BE2C (cell line): ENCODE data around the gene MRPS30.
"Not testable (repeated sequence)": the region's sequence is repeated elsewhere in the genome, so short reads cannot be mapped to it uniquely, and the experiment has no call there.

Experiments
- DNase-seq: peaks from one replicate; pipeline ENCODE4 v3.0.0-alpha.2; 2020
- H3K27me3 ChIP-seq: fragments of 250-450 bp; sonication (Bioruptor Pico); 2 replicates; pipeline ENCODE4 v1.5.1; 2020; ENCODE audit warnings: mild to moderate bottlenecking
- H3K36me3 ChIP-seq: fragments of 250-450 bp; sonication (Bioruptor Pico); 2 replicates; pipeline ENCODE4 v1.5.1; 2020; ENCODE audit warnings: mild to moderate bottlenecking
- H3K4me1 ChIP-seq: fragments of 250-450 bp; sonication (Bioruptor Pico); 2 replicates; pipeline ENCODE4 v1.5.1; 2020
- H3K4me3 ChIP-seq: 2 replicates; pipeline ENCODE4 v1.5.1; 2011; ENCODE audit warnings: low read depth, low read length
- H3K9me3 ChIP-seq: fragments of 250-450 bp; sonication (Bioruptor Pico); 2 replicates; pipeline ENCODE4 v1.5.1; 2020
- TF ChIP-seq, protein P1 (sequence below): IDR thresholded peaks from 2 replicates; pipeline ENCODE4 v1.5.1; 2012; ENCODE audit warnings: mild to moderate bottlenecking, low read depth, low read length

Gene MRPS30

DNA sequence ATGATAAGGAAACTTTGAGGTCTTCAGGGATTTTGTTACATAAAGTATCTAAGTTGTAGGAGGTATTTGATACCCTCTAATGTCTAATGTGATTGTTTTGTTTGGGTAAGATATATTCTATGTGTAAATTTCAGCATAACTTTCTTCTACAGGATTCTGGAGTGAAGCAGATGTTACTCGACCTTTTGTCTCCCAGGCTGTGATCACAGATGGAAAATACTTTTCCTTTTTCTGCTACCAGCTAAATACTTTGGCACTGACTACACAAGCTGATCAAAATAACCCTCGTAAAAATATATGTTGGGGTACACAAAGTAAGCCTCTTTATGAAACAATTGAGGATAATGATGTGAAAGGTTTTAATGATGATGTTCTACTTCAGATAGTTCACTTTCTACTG lies 6.0 kb downstream of the MRPS30 start:
- no peak for DNase-seq
- TF ChIP-seq, protein P1, sequence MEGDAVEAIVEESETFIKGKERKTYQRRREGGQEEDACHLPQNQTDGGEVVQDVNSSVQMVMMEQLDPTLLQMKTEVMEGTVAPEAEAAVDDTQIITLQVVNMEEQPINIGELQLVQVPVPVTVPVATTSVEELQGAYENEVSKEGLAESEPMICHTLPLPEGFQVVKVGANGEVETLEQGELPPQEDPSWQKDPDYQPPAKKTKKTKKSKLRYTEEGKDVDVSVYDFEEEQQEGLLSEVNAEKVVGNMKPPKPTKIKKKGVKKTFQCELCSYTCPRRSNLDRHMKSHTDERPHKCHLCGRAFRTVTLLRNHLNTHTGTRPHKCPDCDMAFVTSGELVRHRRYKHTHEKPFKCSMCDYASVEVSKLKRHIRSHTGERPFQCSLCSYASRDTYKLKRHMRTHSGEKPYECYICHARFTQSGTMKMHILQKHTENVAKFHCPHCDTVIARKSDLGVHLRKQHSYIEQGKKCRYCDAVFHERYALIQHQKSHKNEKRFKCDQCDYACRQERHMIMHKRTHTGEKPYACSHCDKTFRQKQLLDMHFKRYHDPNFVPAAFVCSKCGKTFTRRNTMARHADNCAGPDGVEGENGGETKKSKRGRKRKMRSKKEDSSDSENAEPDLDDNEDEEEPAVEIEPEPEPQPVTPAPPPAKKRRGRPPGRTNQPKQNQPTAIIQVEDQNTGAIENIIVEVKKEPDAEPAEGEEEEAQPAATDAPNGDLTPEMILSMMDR: no peak
- Histone ChIP-seq H3K4me1 (no peaks in the 10 kb centered on the region; the same call in 1 of the 2 replicates), H3K27me3 (no peaks in the 10 kb centered on the region), H3K4me3 (no peak overlapping the region), H3K9me3 (no peaks in the 10 kb centered on the region), H3K36me3 (peaks cover 86% of the 10 kb centered on the region)

DNA sequence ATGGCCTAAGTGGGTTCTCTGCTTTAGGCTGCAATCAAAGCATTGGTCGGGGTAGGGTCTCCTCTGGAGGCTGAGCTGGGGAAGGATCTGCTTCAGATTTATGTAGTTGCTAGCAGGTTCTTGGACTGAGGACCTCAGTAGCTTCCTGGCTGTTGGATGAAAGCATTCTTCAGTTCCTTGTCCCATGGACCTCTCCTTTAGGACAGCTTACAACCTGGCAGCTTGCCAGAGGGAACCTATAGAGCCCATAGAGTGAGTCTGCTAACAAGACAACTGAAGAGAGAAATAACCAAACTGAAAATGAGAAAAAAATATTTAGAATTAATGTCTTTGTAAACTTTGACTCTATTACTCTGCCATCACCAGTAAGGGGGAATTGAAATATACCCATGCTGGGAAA lies 12.4 kb downstream of the MRPS30 start:
- Histone ChIP-seq H3K27me3 (no peaks in the 10 kb centered on the region), H3K36me3 (peaks cover 44% of the 10 kb centered on the region), H3K4me1 (no peaks in the 10 kb centered on the region; the same call in 1 of the 2 replicates), H3K9me3 (no peaks in the 10 kb centered on the region), H3K4me3 (no peak overlapping the region)
- DNase-seq: peak; percentile 15
- TF ChIP-seq, protein P1: no peak

DNA sequence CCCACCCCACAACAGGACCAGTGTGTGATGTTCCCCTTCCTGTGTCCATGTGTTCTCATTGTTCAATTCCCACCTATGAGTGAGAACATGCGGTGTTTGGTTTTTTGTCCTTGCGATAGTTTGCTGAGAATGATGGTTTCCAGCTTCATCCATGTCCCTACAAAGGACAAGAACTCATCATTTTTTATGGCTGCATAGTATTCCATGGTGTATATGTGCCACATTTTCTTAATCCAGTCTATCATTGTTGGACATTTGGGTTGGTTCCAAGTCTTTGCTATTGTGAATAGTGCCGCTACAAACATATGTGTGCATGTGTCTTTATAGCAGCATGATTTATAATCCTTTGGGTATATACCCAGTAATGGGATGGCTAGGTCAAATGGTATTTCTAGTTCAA lies 15.9 kb downstream of the MRPS30 start:
- not testable (repeated sequence) for H3K9me3 ChIP-seq, H3K4me1 ChIP-seq, DNase-seq, H3K27me3 ChIP-seq, H3K4me3 ChIP-seq
- H3K36me3 ChIP-seq: peaks cover 15% of the 10 kb centered on the region; the same call in 1 of the 2 replicates

DNA sequence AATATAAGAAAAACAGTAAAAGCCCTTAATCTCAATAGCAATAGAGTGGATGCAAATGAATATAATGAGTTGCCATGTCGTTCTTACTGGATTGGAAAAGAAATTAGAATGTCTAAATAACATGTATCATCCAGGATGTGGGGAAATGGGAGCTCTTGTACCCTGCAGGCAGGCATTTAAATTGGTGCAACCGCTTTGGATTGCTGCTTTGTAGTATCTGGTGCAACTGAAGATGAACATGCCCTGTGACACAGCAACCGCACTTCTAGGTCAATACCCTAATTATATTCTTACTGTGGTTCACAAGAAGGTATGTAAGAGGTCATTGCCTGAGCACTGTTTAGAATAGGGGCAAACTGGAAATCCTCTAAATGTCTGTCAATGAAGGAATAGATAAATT lies 18.9 kb downstream of the MRPS30 start:
- DNase-seq: no peak
- Histone ChIP-seq H3K4me3 (no peak overlapping the region), H3K9me3 (no peaks in the 10 kb centered on the region; the same call in 1 of the 2 replicates), H3K4me1 (no peaks in the 10 kb centered on the region), H3K27me3 (no peaks in the 10 kb centered on the region), H3K36me3 (peaks cover 5% of the 10 kb centered on the region; the same call in 1 of the 2 replicates)
- TF ChIP-seq, protein P1: no peak

DNA sequence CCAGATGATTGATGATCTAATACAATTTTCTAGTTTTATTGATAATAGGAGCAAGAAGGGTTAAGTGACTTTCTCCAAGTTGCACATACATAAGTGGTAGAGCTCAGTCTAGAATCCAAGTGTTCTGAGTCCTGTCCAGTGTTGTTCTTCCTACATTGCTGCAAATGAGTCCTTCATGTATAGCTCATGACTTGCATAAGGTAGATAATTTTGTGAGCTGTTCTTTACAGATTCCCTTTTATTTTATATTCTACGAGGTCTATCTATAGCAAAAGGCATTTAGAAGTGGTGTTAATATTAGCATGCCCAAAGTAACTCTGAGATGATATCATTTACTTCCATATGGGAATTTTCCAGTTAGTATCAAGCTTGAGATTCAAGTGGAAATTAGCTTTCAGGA lies 20.0 kb downstream of the MRPS30 start:
- no peak overlapping the region for H3K4me3 ChIP-seq
- H3K27me3 ChIP-seq: no peaks in the 10 kb centered on the region
- H3K36me3 ChIP-seq: 0 out of 2 replicates have a peak, but pooled peaks cover 4% of the 10 kb centered on the region
- TF ChIP-seq, protein P1: no peak
- H3K4me1 ChIP-seq: no peaks in the 10 kb centered on the region
- no peak for DNase-seq
- H3K9me3 ChIP-seq: no peaks in the 10 kb centered on the region; the same call in 1 of the 2 replicates

DNA sequence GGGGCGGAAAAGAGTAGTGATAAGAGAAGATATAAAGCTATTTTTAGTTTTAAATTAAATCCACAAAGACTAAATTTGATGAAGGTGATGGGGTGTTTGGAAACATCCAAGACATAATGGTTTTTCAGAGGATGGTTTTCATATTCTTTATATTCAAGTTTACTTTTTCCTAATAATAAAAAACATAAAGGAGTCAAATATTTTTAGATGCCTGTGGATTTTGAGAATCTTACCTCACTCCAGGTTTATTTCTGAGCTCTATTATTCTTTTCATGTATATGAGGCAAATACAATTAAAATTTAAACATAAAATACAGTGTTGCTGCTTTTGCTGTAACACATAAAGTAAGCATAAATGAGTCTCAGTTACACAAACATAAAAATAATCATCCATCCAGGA lies 22.2 kb downstream of the MRPS30 start:
- TF ChIP-seq, protein P1: no peak
- Histone ChIP-seq H3K9me3 (no peaks in the 10 kb centered on the region; the same call in 1 of the 2 replicates), H3K36me3 (0 out of 2 replicates have a peak, but pooled peaks cover 4% of the 10 kb centered on the region), H3K27me3 (no peaks in the 10 kb centered on the region), H3K4me1 (no peaks in the 10 kb centered on the region), H3K4me3 (no peak overlapping the region)
- no peak for DNase-seq

DNA sequence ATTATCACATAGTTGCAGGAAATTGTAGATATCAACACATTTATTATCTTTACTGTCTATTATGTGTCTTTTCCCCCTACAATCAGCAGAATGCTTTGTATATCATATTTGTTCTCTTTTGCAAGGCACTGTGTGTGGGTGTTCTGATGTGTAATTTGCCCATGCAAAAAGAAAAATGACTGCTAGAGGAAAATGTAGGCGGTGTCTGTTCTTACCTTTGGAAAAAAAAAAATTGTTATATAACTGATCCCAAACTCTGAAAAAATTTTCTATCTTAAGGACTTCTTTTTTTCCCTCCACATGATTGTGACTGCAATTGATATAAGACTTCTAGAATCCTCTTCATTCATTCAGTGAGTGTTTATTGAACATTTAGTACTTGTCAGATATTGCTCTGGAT lies 24.5 kb downstream of the MRPS30 start:
- H3K4me3 ChIP-seq: no peak overlapping the region
- H3K27me3 ChIP-seq: no peaks in the 10 kb centered on the region
- 0 out of 2 replicates have a peak, but pooled peaks cover 4% of the 10 kb centered on the region for H3K36me3 ChIP-seq
- TF ChIP-seq, protein P1: no peak
- H3K4me1 ChIP-seq: no peaks in the 10 kb centered on the region
- DNase-seq: no peak
- H3K9me3 ChIP-seq: peaks cover 2% of the 10 kb centered on the region; the same call in 1 of the 2 replicates
